ENCODE data around the gene PLPP7.
A peak's percentile ranks its signal among the peaks of the same experiment; 100 is the strongest.

The PLPP7 gene

DNA sequence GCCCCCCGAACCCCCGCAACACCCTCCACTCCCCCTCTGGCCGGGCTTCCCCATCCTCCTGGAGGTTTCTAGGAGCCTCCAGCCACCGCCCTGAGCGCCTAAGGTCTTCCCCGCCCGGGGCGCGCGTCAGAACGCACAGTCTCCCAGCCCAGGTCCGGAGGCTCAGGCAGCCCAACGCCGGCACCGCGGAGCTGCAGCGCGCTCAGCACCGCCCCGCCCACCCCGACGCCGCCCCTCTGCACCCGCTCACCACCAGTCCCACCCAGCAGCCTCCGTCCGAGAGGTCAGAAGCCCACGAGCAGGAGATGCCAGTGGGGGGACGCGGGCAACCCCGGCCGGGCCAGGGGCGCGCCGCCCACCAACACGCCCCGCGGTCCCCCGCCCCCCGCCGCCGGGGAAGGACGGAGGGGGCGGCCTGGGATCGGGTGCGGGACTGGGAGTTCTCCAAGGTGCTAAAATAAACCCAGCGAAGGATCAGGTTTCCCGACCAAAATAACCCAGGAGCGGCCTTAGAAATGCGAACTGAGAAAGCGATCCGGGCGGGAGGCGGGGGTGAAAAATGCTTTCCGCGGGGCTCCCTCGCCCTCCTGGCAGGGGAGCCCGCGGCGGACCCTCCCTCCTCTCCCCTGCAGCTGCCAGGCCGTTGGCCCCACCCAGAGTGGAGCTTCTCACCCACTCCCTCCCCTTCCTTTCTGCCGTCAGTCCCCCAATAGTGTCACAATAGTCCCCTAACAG lies 6.7 kb upstream of the PLPP7 start:
- peak in 1 of 4 experiments; percentile 16 for DNase-seq

- DNase-seq: no peak
These were observed 4.7 kb upstream of the PLPP7 start for GRCh38 chr9:131284856-131285255.

DNA sequence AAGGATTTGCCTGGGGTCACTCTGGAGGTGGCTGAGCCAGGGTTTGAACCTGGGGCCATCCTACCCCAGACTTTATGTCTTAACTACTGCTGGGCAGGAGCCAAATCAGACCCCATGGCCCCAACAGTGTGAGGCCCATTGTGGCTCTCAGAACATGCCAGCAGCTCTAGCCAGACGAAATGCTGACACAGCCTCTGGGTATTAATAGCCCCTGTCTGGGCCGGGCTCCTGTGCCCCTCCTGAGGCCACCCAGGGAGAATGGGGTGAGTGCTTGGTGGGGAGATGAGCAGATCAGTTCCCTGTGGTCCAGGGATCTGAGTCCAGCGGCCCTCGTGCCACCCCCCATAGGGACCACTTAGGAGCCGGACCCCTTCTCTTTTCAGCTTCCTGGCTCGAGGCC lies 2.2 kb upstream of the PLPP7 start:
- no peak for DNase-seq

- DNase-seq: no peak
These were observed 1.3 kb upstream of the PLPP7 start for GRCh38 chr9:131288217-131288616.

GRCh38 chr9:131290036-131290766 lies 678 bp downstream of the PLPP7 start:
- no peak for DNase-seq

DNA sequence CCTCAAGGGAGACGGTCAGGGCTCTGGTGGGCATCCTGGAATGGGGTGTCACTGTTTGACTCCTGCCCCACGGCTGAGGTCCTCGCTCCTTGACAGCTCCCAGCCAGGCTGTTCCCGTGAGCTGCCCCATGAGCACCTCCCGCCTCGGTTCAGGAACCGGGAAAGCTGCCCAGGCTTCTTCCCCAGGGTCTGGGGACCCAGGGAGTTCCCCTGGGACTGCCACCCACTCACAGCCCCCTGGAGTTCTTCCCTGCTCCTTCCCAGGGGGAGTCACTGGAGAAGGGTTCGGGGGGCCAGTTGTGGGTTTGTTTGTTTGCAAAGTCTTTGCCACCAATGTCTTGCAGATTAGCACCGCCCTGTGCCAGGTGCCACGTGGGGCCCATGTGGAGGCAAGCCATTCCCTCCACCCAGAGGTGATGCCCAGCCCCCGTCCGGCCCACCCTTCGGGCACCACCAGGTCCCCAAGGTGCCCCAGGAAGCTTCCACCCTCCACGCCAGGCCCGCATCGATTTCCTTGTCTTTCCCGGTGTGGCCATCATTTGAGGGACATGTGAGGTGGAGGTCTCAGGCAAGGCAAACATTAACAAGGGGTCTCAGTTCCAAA lies 1.3 kb downstream of the PLPP7 start:
- DNase-seq: no peak

- no peak for DNase-seq
These were observed 2.3 kb downstream of the PLPP7 start for GRCh38 chr9:131291795-131292315.

GRCh38 chr9:131292937-131293336 lies 3.4 kb downstream of the PLPP7 start:
- DNase-seq: no peak

- DNase-seq: no peak
These were observed 6.9 kb downstream of the PLPP7 start for GRCh38 chr9:131296460-131296859.

GRCh38 chr9:131296906-131297500 lies 7.5 kb downstream of the PLPP7 start:
- no peak for DNase-seq

GRCh38 chr9:131297903-131298302 lies 8.4 kb downstream of the PLPP7 start:
- no peak for DNase-seq

DNA sequence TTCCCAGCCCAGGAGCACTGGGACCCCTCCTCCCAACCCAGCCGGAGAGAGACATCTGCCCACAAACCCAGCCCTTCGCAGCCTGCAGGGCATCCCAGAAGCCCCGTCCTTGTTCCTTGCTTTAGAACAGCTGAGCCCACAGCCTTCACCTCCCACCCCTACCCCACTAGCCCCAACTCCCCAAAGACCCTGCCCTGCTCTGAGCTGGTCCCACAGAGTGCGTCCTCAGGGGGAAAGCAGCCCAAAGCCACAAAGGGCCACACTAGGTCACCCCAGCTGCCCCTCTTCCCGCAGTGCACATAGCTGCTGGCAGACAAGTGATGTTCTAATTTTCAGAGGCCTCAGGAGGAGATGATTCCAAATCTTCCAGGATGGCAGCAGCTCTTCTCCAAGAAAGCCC lies 8.8 kb downstream of the PLPP7 start:
- no peak for DNase-seq

GRCh38 chr9:131298816-131299215 lies 9.3 kb downstream of the PLPP7 start:
- no peak for DNase-seq

GRCh38 chr9:131299346-131299960 lies 9.9 kb downstream of the PLPP7 start:
- DNase-seq: no peak

- DNase-seq: no peak
These were observed 10.4 kb downstream of the PLPP7 start for GRCh38 chr9:131299961-131300347.

DNA sequence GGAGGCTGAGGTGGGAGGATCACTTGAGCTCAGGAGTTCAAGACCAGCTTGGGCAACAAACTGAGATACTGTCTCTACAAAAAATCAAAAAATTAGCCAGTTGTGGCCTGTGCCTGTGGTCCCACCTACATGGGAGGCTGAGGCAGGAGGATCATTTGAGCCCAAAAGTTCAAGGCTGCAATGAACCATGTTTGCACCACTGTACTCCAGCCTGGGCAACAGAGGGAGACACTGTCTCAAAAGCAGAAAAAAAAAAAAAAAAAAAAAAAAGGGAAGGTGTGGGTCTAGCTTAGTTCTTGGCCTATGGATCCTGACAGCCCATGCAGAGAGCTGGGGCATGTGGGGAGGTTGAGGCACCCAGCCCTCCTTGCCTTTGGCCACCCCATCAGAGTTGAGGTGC lies 10.9 kb downstream of the PLPP7 start:
- DNase-seq: no peak

- DNase-seq: no peak
These were observed 12.9 kb downstream of the PLPP7 start for GRCh38 chr9:131302244-131303075.

DNA sequence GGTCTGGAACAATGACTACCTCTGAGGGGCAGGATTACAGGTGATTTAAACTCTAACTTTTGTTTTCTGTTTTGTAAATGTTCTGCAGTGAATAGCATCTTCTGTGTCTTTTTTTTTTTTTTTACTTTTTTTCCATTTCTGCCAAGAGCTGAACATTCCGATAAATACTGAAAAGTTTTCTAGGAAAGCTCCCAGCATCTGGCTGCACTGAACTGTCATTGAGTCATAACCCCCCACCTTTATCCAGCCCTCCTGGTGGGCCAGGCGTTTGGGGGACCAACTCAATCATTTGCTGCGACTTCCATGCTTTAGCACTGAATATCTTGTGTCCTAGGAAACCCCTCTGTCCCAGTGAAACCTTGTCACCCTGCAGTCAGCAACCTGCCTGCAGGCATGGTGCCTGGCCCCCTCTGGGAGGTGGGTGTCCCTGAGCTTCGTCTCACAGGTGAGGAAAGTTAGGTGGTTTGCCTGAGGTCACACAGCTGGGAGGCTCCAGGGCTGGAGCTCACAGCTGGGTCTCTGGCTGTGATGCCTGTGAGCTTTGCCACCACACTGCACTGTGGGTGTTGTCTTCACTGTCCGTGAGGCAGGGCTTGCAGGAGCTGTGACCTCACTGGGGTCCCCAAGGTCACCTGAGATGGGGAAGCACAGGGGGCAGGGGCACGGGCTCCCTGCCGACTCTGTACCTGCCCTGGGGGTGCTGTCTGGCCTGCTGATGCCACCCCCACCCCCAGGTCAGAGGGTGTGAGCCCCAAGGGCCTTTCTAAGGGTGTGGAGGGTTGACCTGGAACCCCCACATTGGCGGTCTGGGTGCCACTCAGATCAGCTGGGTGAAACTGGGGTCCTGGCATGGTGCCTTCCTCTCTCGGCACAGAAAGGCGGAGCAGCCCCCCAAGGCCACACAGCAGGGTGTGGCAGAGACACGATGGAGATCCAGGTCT lies 14.1 kb downstream of the PLPP7 start:
- no peak for DNase-seq

GRCh38 chr9:131304676-131305355 lies 15.3 kb downstream of the PLPP7 start:
- DNase-seq: no peak

DNA sequence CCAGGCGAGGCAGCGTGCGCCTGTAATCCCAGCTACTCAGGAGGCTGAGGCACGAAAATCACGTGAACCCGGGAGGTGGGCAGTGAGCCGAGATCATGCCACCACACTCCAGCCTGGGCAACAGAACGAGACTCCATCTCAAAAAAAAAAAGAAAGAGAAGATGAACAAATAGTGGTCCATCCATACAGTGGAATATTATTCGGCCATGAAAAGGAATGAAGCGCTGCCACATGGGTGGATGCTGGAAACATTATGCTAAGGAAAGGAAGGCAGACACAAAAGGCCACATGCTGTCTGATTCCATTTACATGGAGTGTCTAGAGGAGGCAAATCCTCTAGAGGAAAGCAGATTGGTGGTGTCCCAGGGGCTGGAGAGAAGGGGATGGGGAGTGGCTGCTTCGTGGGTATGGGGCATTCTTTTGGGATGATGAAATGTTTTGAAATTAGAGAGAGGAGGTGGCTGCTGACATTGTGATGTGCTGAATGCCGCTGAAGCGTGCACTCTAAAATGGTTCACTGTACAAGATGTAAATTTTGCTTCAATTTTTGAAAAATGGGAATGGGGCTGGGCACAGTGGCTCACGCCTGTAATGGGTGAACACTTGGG lies 17.0 kb downstream of the PLPP7 start:
- DNase-seq: no peak
